Endodermal cell (in vitro differentiated cells): ENCODE data around the gene WASHC2A. TPM values are rescaled to one million over a fixed set of nuclear protein-coding genes. Genes with fewer than 3 reads are reported as not detected.
"Not testable (repeated sequence)": the region's sequence is repeated elsewhere in the genome, so short reads cannot be mapped to it uniquely, and the experiment has no call there.

Source experiments
- DNase-seq: peaks from one replicate; pipeline ENCODE4 v3.0.0-alpha.2; 2017
- H3K27ac ChIP-seq: 2 replicates; pipeline ENCODE4 v1.5.1; 2013; ENCODE audit warnings: mild to moderate bottlenecking, low read depth, low read length, moderate library complexity
- H3K27me3 ChIP-seq: 2 replicates; pipeline ENCODE4 v1.6.1; 2013; ENCODE audit warnings: mild to moderate bottlenecking, low read length, moderate library complexity; ENCODE audit not compliant: insufficient read depth, control insufficient read depth, poor library complexity, severe bottlenecking
- H3K36me3 ChIP-seq: 2 replicates; pipeline ENCODE4 v1.7.0; 2013; ENCODE audit warnings: mild to moderate bottlenecking, low read length, moderate library complexity; ENCODE audit not compliant: control insufficient read depth, insufficient read depth
- H3K4me1 ChIP-seq: one replicate; pipeline ENCODE4 v1.7.0; 2013; ENCODE audit warnings: low read length; ENCODE audit not compliant: control insufficient read depth, insufficient read depth
- H3K4me3 ChIP-seq: 2 replicates; pipeline ENCODE4 v1.5.1; 2013; ENCODE audit warnings: mild to moderate bottlenecking, low read length, moderate library complexity
- H3K9ac ChIP-seq: 2 replicates; pipeline ENCODE4 v1.6.1; 2013; ENCODE audit warnings: mild to moderate bottlenecking, low read length, moderate library complexity; ENCODE audit not compliant: poor library complexity, severe bottlenecking; ENCODE audit errors: extremely low read depth
- H3K9me3 ChIP-seq: 2 replicates; pipeline ENCODE4 v1.6.1; 2013; ENCODE audit warnings: mild to moderate bottlenecking, low read length, moderate library complexity; ENCODE audit not compliant: control insufficient read depth
- H3K27ac Mint-ChIP-seq: 2 replicates; pipeline ENCODE4 v1.8.0; 2020; ENCODE audit warnings: mixed read lengths
- H3K27me3 Mint-ChIP-seq: 2 replicates; pipeline ENCODE4 v1.8.0; 2021; ENCODE audit warnings: mild to moderate bottlenecking, mixed read lengths; ENCODE audit not compliant: insufficient read depth
- H3K36me3 Mint-ChIP-seq: 2 replicates; pipeline ENCODE4 v1.8.0; 2020; ENCODE audit warnings: low read depth, mixed read lengths
- H3K4me1 Mint-ChIP-seq: 2 replicates; pipeline ENCODE4 v1.8.0; 2020; ENCODE audit warnings: mixed read lengths
- H3K4me3 Mint-ChIP-seq: 2 replicates; pipeline ENCODE4 v1.8.0; 2020; ENCODE audit warnings: mild to moderate bottlenecking, moderate library complexity, mixed read lengths
- H3K9me3 Mint-ChIP-seq: 2 replicates; pipeline ENCODE4 v1.8.0; 2020; ENCODE audit warnings: mild to moderate bottlenecking, mixed read lengths
- WGBS, 2 experiments: methylation state at CpG; one replicate each; pipeline versions ENCODE4 v1.1.5 to v1.1.7; 2013; ENCODE audit warnings: missing lambda C conversion rate in 2 of 2, mixed read lengths in 1 of 2; ENCODE audit not compliant: insufficient coverage in 1 of 2, insufficient read length in 1 of 2; 5-methylcytosine and 5-hydroxymethylcytosine counted together
- total RNA-seq, 2 donors: library from RNA; stranded (reverse); fragmentation: NEBNext Ultra II Directional in 1 of 2; extraction: Animal tissue kit (Norgen Biotek cat#: 25700) in 1 of 2; gene quantifications; 2 replicates in 1 of 2; 3 replicates in 1 of 2; pipeline ENCODE4 v1.2.1, GENCODE V29; 2021
- TF ChIP-seq, protein P1 (sequence below): fragments of 200-600 bp; sonication (generic); conservative IDR thresholded peaks from 2 replicates; pipeline ENCODE4 v1.5.0; 2021; ENCODE audit warnings: antibody characterized with exemption, mild to moderate bottlenecking

The WASHC2A gene
- total RNA-seq, 2 donors from 2014 or later: 35.4 to 49.9 TPM

DNA sequence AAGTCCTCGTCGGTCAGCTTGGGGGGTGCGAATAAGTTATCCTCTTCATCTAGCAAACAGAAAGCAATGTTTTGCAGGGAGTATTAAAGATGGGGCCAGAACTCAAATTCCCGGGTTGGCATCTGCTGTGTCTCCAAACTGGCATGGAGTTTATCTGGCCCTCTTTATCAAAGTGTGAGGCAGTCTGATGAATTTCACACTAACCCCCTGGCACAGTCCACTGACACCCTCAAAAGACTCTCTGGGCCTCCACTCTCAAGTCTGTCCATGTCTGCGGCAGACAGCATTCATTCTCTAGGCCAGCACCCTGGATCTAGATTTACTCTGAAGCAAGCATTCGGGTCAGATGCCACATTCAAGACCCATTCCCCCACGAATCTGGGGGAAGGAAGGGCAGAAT, 6.2 kb upstream of the WASHC2A start:
- not testable (repeated sequence) for H3K27ac ChIP-seq, H3K9me3 ChIP-seq, H3K4me3 Mint-ChIP-seq, H3K9me3 Mint-ChIP-seq, DNase-seq, H3K27ac Mint-ChIP-seq, H3K36me3 ChIP-seq, H3K36me3 Mint-ChIP-seq, H3K4me1 ChIP-seq, H3K9ac ChIP-seq, H3K4me1 Mint-ChIP-seq, H3K4me3 ChIP-seq
- peaks cover 25% of the 10 kb centered on the region for H3K27me3 ChIP-seq
- WGBS, 2 experiments: 82% methylated on average over 3 of the region's 7 CpGs; no CpG with 5 or more reads in 1 of the 2 experiments
- peaks cover 36% of the 10 kb centered on the region for H3K27me3 Mint-ChIP-seq

DNA sequence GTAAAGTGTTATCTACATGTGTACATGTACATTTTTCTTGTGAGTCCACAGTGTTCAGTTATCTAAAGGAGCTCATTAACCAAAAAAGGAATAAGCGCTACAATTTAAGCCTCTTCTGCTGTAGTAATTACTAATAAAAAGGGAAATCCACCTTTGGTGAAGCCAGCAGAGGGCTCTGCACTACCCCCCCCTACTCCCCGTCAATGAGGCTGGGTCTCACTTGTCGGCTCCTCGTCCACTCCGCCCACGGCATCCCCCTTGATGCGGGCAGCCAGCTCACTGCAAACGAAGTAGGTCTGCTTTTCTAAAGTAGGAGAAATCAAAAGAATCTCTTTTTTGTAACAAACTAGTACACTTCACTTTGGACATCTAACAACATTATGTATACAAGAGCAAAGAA, 4.7 kb upstream of the WASHC2A start:
- TF ChIP-seq, protein P1, sequence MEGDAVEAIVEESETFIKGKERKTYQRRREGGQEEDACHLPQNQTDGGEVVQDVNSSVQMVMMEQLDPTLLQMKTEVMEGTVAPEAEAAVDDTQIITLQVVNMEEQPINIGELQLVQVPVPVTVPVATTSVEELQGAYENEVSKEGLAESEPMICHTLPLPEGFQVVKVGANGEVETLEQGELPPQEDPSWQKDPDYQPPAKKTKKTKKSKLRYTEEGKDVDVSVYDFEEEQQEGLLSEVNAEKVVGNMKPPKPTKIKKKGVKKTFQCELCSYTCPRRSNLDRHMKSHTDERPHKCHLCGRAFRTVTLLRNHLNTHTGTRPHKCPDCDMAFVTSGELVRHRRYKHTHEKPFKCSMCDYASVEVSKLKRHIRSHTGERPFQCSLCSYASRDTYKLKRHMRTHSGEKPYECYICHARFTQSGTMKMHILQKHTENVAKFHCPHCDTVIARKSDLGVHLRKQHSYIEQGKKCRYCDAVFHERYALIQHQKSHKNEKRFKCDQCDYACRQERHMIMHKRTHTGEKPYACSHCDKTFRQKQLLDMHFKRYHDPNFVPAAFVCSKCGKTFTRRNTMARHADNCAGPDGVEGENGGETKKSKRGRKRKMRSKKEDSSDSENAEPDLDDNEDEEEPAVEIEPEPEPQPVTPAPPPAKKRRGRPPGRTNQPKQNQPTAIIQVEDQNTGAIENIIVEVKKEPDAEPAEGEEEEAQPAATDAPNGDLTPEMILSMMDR: peak; percentile 36
- H3K4me1 ChIP-seq: no peaks in the 10 kb centered on the region
- DNase-seq: peak; percentile 63
- no peaks in the 10 kb centered on the region for H3K9me3 Mint-ChIP-seq
- no peak overlapping the region for H3K9ac ChIP-seq
- no peaks in the 10 kb centered on the region for H3K36me3 Mint-ChIP-seq
- H3K27me3 ChIP-seq: peaks cover 23% of the 10 kb centered on the region
- H3K27ac ChIP-seq: no peak overlapping the region
- H3K4me1 Mint-ChIP-seq: peaks cover 2% of the 10 kb centered on the region
- WGBS, 2 experiments: 16 to 38% methylated on average over 2 to 8 of the region's 8 CpGs
- H3K4me3 Mint-ChIP-seq: no peak overlapping the region
- no peak overlapping the region for H3K27ac Mint-ChIP-seq
- H3K4me3 ChIP-seq: no peak overlapping the region
- peaks cover 31% of the 10 kb centered on the region for H3K27me3 Mint-ChIP-seq
- no peaks in the 10 kb centered on the region for H3K9me3 ChIP-seq
- no peaks in the 10 kb centered on the region for H3K36me3 ChIP-seq

DNA sequence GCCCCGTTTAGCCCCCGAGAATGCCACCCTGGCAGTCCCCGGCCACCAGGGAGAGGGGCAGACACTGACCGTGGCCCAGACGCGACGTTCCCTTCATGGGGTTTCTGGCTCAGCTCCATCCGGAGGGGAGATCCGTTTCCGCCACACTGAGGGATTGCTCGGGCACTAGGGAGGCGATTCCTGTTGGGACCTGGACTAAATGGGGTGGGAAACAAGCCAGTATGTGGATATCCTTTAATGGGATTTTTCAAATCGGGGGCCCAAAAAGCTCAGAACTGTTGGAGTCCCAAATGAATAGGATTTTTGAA, 552 bp downstream of the WASHC2A start:
- not testable (repeated sequence) for H3K9me3 Mint-ChIP-seq, H3K36me3 ChIP-seq, DNase-seq, H3K4me1 Mint-ChIP-seq, H3K36me3 Mint-ChIP-seq, H3K27ac ChIP-seq, H3K27me3 ChIP-seq, H3K9me3 ChIP-seq, H3K9ac ChIP-seq, H3K27ac Mint-ChIP-seq, H3K4me1 ChIP-seq
- peak overlapping the region; percentile 70 for H3K4me3 Mint-ChIP-seq
- H3K4me3 ChIP-seq: peak overlapping the region; percentile 76
- WGBS, 2 experiments: 71% methylated on average over 1 of the region's 13 CpGs; no CpG with 5 or more reads in 1 of the 2 experiments
- peaks cover 12% of the 10 kb centered on the region for H3K27me3 Mint-ChIP-seq

DNA sequence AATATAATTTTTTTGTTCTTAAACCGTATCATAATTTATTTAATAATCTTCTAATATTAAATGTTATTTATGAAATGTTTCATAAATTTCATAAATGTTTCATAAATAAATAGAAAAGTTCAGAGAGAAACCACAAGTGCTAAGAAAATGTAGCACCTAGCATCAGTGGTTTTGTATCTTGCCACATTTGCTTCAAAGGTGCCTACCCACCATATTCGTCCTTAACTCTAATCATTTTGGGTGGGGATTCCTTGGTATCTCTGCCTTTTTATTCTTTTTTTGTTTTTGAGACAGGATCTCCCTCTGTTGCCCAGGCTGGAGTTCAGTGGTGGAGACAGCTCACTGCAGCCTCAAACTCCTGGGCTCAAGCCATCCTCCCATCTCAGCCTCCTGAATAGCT, 7.4 kb downstream of the WASHC2A start:
- H3K9me3 ChIP-seq, H3K4me3 Mint-ChIP-seq, H3K36me3 Mint-ChIP-seq, H3K9ac ChIP-seq, H3K4me1 ChIP-seq, H3K9me3 Mint-ChIP-seq, H3K4me1 Mint-ChIP-seq, H3K4me3 ChIP-seq, H3K27ac Mint-ChIP-seq, H3K36me3 ChIP-seq, H3K27me3 Mint-ChIP-seq, DNase-seq, H3K27ac ChIP-seq, H3K27me3 ChIP-seq: not testable (repeated sequence)
- no CpG with 5 or more reads among the region's 2 CpGs for WGBS, 2 experiments
